Embryonic facial prominence (tissue), 1 donor: ENCODE measurements around the gene DNAAF9.

Experiments used
- DNase-seq: peaks from one replicate; pipeline ENCODE4 v3.0.0-alpha.2; 2016; ENCODE audit errors: extremely low spot score

Gene DNAAF9

GRCh38 chr20:3412600-3413392 lies 5.3 kb upstream of the DNAAF9 start:
- no peak for DNase-seq

GRCh38 chr20:3410464-3410863 lies 3.0 kb upstream of the DNAAF9 start:
- DNase-seq = no peak

GRCh38 chr20:3409417-3409816 lies 1.9 kb upstream of the DNAAF9 start:
- no peak for DNase-seq

- DNase-seq = peak; percentile 49
Measured at GRCh38 chr20:3407771-3408637, 535 bp upstream of the DNAAF9 start.

GRCh38 chr20:3406481-3407039 lies 909 bp downstream of the DNAAF9 start:
- DNase-seq = no peak

GRCh38 chr20:3405696-3406358 lies 1.6 kb downstream of the DNAAF9 start:
- DNase-seq = no peak

GRCh38 chr20:3405139-3405538 lies 2.3 kb downstream of the DNAAF9 start:
- no peak for DNase-seq

GRCh38 chr20:3404402-3404801 lies 3.1 kb downstream of the DNAAF9 start:
- DNase-seq = no peak

GRCh38 chr20:3403741-3404140 lies 3.7 kb downstream of the DNAAF9 start:
- DNase-seq = no peak

- no peak for DNase-seq
Measured at GRCh38 chr20:3402453-3402852, 5.0 kb downstream of the DNAAF9 start.

- no peak for DNase-seq
Measured at GRCh38 chr20:3400260-3401155, 7.0 kb downstream of the DNAAF9 start.

GRCh38 chr20:3398681-3399252 lies 8.7 kb downstream of the DNAAF9 start:
- DNase-seq = no peak

GRCh38 chr20:3396492-3396891 lies 11.0 kb downstream of the DNAAF9 start:
- DNase-seq = no peak

- DNase-seq = no peak
Measured at GRCh38 chr20:3392756-3393155, 14.7 kb downstream of the DNAAF9 start.

GRCh38 chr20:3390759-3391425 lies 16.6 kb downstream of the DNAAF9 start:
- DNase-seq = no peak

- DNase-seq = no peak
Measured at GRCh38 chr20:3383878-3384495, 23.5 kb downstream of the DNAAF9 start.

- no peak for DNase-seq
Measured at GRCh38 chr20:3382836-3383235, 24.6 kb downstream of the DNAAF9 start.

- DNase-seq = no peak
Measured at GRCh38 chr20:3380228-3381070, 27.0 kb downstream of the DNAAF9 start.

GRCh38 chr20:3378138-3378537 lies 29.3 kb downstream of the DNAAF9 start:
- DNase-seq = no peak
